H1 (cell line): ENCODE measurements around the gene LMOD2.

Experiments
- CTCF ChIP-seq, 3 experiments: IDR thresholded peaks; 1 replicate in 2 of 3; 2 replicates in 1 of 3; pipeline versions ENCODE4 v1.5.1 to v1.6.1; 2011; ENCODE audit warnings: low read length in 3 of 3, mild to moderate bottlenecking in 3 of 3, inconsistent platforms in 2 of 3, low read depth in 1 of 3, moderate library complexity in 1 of 3; ENCODE audit not compliant: insufficient read depth in 1 of 3; ENCODE audit errors: control extremely low read depth in 1 of 3
- MAX ChIP-seq: IDR thresholded peaks from 2 replicates; pipeline ENCODE4 v1.6.1; 2012; ENCODE audit warnings: inconsistent platforms
- POLR2AphosphoS5 ChIP-seq: IDR thresholded peaks from 2 replicates; pipeline ENCODE4 v1.6.1; 2011; ENCODE audit warnings: low read depth, low read length

GRCh38 chr7:123627851-123628250, 27.8 kb upstream of the LMOD2 start:
- no peak for TF ChIP-seq CTCF (IDR thresholded peaks at IDR 0.05; ENCODE audit: control extremely low read depth in 1 of 3, insufficient read depth in 1 of 3, low read depth in 1 of 3, low read length in 3 of 3)
- no peak for TF ChIP-seq POLR2AphosphoS5
- TF ChIP-seq MAX = no peak
